Measurements from ENCODE around the gene VPS13D.

DNA sequence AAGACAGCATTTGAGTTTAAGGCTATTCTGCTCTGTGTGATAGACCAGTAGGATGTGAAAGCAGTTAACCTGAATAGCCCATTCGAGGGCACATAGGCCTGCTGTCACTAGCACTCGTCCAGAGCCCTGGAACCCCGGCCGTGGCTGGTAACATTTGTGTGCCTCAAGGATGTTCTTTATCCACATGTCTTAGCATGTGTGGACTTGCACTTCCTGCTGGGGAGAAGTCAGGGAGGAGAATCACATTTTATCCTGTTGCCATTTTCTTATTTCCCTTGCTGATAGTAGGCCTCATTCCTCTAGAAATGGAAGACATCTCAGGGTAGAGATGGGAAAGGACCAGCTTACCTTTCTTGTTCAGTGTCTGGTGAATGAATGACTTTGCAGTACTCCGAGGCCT, 54.7 kb downstream of the VPS13D start:
- TF ChIP-seq POLR2AphosphoS5 (IDR thresholded peaks at IDR 0.05; ENCODE audit: low read depth) (no peak), NANOG (IDR thresholded peaks at IDR 0.05; ENCODE audit: borderline replicate concordance) (no peak), EZH2 (IDR thresholded peaks at IDR 0.05; ENCODE audit: low read depth, unreplicated experiment) (no peak), ZNF331 (CRISPR knock-in tag; IDR thresholded peaks at IDR 0.05; ENCODE audit: low read depth) (no peak), JUNB (IDR thresholded peaks at IDR 0.05; ENCODE audit: unreplicated experiment) (no peak), EZH2phosphoT487 (IDR thresholded peaks at IDR 0.05; ENCODE audit: unreplicated experiment) (no peak), STAT1 (IDR thresholded peaks at IDR 0.05; ENCODE audit: unreplicated experiment) (no peak), CREB1 (CRISPR knock-in tag; IDR thresholded peaks at IDR 0.05; ENCODE audit: low read depth) (no peak), ZNF114 (CRISPR knock-in tag; IDR thresholded peaks at IDR 0.05) (no peak)
- TF ChIP-seq, protein P1, sequence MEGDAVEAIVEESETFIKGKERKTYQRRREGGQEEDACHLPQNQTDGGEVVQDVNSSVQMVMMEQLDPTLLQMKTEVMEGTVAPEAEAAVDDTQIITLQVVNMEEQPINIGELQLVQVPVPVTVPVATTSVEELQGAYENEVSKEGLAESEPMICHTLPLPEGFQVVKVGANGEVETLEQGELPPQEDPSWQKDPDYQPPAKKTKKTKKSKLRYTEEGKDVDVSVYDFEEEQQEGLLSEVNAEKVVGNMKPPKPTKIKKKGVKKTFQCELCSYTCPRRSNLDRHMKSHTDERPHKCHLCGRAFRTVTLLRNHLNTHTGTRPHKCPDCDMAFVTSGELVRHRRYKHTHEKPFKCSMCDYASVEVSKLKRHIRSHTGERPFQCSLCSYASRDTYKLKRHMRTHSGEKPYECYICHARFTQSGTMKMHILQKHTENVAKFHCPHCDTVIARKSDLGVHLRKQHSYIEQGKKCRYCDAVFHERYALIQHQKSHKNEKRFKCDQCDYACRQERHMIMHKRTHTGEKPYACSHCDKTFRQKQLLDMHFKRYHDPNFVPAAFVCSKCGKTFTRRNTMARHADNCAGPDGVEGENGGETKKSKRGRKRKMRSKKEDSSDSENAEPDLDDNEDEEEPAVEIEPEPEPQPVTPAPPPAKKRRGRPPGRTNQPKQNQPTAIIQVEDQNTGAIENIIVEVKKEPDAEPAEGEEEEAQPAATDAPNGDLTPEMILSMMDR (conservative IDR thresholded peaks at IDR 0.05; ENCODE audit: low read depth in 2 of 2), result no peak
- TF ChIP-seq, protein P2, sequence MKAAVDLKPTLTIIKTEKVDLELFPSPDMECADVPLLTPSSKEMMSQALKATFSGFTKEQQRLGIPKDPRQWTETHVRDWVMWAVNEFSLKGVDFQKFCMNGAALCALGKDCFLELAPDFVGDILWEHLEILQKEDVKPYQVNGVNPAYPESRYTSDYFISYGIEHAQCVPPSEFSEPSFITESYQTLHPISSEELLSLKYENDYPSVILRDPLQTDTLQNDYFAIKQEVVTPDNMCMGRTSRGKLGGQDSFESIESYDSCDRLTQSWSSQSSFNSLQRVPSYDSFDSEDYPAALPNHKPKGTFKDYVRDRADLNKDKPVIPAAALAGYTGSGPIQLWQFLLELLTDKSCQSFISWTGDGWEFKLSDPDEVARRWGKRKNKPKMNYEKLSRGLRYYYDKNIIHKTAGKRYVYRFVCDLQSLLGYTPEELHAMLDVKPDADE (IDR thresholded peaks at IDR 0.05), result no peak
- TF ChIP-seq, protein P3, sequence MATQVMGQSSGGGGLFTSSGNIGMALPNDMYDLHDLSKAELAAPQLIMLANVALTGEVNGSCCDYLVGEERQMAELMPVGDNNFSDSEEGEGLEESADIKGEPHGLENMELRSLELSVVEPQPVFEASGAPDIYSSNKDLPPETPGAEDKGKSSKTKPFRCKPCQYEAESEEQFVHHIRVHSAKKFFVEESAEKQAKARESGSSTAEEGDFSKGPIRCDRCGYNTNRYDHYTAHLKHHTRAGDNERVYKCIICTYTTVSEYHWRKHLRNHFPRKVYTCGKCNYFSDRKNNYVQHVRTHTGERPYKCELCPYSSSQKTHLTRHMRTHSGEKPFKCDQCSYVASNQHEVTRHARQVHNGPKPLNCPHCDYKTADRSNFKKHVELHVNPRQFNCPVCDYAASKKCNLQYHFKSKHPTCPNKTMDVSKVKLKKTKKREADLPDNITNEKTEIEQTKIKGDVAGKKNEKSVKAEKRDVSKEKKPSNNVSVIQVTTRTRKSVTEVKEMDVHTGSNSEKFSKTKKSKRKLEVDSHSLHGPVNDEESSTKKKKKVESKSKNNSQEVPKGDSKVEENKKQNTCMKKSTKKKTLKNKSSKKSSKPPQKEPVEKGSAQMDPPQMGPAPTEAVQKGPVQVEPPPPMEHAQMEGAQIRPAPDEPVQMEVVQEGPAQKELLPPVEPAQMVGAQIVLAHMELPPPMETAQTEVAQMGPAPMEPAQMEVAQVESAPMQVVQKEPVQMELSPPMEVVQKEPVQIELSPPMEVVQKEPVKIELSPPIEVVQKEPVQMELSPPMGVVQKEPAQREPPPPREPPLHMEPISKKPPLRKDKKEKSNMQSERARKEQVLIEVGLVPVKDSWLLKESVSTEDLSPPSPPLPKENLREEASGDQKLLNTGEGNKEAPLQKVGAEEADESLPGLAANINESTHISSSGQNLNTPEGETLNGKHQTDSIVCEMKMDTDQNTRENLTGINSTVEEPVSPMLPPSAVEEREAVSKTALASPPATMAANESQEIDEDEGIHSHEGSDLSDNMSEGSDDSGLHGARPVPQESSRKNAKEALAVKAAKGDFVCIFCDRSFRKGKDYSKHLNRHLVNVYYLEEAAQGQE (IDR thresholded peaks at IDR 0.05; ENCODE audit: unreplicated experiment), result no peak
- TF ChIP-seq, protein P4, sequence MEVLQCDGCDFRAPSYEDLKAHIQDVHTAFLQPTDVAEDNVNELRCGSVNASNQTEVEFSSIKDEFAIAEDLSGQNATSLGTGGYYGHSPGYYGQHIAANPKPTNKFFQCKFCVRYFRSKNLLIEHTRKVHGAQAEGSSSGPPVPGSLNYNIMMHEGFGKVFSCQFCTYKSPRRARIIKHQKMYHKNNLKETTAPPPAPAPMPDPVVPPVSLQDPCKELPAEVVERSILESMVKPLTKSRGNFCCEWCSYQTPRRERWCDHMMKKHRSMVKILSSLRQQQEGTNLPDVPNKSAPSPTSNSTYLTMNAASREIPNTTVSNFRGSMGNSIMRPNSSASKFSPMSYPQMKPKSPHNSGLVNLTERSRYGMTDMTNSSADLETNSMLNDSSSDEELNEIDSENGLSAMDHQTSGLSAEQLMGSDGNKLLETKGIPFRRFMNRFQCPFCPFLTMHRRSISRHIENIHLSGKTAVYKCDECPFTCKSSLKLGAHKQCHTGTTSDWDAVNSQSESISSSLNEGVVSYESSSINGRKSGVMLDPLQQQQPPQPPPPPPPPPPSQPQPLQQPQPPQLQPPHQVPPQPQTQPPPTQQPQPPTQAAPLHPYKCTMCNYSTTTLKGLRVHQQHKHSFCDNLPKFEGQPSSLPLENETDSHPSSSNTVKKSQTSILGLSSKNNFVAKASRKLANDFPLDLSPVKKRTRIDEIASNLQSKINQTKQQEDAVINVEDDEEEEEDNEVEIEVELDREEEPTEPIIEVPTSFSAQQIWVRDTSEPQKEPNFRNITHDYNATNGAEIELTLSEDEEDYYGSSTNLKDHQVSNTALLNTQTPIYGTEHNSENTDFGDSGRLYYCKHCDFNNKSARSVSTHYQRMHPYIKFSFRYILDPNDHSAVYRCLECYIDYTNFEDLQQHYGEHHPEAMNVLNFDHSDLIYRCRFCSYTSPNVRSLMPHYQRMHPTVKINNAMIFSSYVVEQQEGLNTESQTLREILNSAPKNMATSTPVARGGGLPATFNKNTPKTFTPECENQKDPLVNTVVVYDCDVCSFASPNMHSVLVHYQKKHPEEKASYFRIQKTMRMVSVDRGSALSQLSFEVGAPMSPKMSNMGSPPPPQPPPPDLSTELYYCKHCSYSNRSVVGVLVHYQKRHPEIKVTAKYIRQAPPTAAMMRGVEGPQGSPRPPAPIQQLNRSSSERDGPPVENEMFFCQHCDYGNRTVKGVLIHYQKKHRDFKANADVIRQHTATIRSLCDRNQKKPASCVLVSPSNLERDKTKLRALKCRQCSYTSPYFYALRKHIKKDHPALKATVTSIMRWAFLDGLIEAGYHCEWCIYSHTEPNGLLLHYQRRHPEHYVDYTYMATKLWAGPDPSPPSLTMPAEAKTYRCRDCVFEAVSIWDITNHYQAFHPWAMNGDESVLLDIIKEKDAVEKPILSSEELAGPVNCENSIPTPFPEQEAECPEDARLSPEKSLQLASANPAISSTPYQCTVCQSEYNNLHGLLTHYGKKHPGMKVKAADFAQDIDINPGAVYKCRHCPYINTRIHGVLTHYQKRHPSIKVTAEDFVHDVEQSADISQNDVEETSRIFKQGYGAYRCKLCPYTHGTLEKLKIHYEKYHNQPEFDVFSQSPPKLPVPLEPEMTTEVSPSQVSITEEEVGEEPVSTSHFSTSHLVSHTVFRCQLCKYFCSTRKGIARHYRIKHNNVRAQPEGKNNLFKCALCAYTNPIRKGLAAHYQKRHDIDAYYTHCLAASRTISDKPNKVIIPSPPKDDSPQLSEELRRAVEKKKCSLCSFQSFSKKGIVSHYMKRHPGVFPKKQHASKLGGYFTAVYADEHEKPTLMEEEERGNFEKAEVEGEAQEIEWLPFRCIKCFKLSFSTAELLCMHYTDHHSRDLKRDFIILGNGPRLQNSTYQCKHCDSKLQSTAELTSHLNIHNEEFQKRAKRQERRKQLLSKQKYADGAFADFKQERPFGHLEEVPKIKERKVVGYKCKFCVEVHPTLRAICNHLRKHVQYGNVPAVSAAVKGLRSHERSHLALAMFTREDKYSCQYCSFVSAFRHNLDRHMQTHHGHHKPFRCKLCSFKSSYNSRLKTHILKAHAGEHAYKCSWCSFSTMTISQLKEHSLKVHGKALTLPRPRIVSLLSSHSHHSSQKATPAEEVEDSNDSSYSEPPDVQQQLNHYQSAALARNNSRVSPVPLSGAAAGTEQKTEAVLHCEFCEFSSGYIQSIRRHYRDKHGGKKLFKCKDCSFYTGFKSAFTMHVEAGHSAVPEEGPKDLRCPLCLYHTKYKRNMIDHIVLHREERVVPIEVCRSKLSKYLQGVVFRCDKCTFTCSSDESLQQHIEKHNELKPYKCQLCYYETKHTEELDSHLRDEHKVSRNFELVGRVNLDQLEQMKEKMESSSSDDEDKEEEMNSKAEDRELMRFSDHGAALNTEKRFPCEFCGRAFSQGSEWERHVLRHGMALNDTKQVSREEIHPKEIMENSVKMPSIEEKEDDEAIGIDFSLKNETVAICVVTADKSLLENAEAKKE (CRISPR knock-in tag; IDR thresholded peaks at IDR 0.05), result no peak

Measured in GM23338 (cell line).